ENCODE measurements around the gene LTBP2. TPM values are rescaled to one million over a fixed set of nuclear protein-coding genes. Genes with fewer than 3 reads are reported as not detected.

LTBP2 gene
- total RNA-seq, 1 donor from 2014 or later: 26.5 TPM

GRCh38 chr14:74532246-74532645 is 79.8 kb downstream of the LTBP2 start:
- Histone ChIP-seq H3K27ac (replicated peaks) (no peak overlapping the region), H3K36me3 (no peaks in the 10 kb centered on the region), H3K27me3 (ENCODE audit: low read depth) (no peaks in the 10 kb centered on the region), H3K4me1 (no peaks in the 10 kb centered on the region), H3K9me3 (replicated peaks) (no peaks in the 10 kb centered on the region), H3K4me3 (no peak overlapping the region)
- no peak for TF ChIP-seq CTCF (IDR thresholded peaks at IDR 0.05; ENCODE audit: borderline replicate concordance)
- DNase-seq: no peak
- intact Hi-C loops (cut with micrococcal nuclease): no loop called here

- DNase-seq: peak; percentile 33
- intact Hi-C loops (cut with micrococcal nuclease): no loop called here
- H3K27ac ChIP-seq (replicated peaks): no peak overlapping the region
- no peak overlapping the region for H3K4me3 ChIP-seq
- H3K36me3 ChIP-seq: no peaks in the 10 kb centered on the region
- TF ChIP-seq CTCF (IDR thresholded peaks at IDR 0.05; ENCODE audit: borderline replicate concordance): peak; percentile 52
- H3K9me3 ChIP-seq (replicated peaks): no peaks in the 10 kb centered on the region
- no peaks in the 10 kb centered on the region for H3K27me3 ChIP-seq (ENCODE audit: low read depth)
- no peaks in the 10 kb centered on the region for H3K4me1 ChIP-seq
Measured at GRCh38 chr14:74531467-74531866, 80.6 kb downstream of the LTBP2 start.

- H3K36me3 ChIP-seq: no peaks in the 10 kb centered on the region
- intact Hi-C loops (cut with micrococcal nuclease): no loop called here
- TF ChIP-seq CTCF (IDR thresholded peaks at IDR 0.05; ENCODE audit: borderline replicate concordance): no peak
- H3K27me3 ChIP-seq (ENCODE audit: low read depth): no peaks in the 10 kb centered on the region
- H3K4me1 ChIP-seq: no peaks in the 10 kb centered on the region
- H3K9me3 ChIP-seq (replicated peaks): no peaks in the 10 kb centered on the region
- H3K27ac ChIP-seq (replicated peaks): no peak overlapping the region
- DNase-seq: no peak
- H3K4me3 ChIP-seq: no peak overlapping the region
Measured at GRCh38 chr14:74531006-74531405, 81.0 kb downstream of the LTBP2 start.

GRCh38 chr14:74528886-74529285 is 83.2 kb downstream of the LTBP2 start:
- no peaks in the 10 kb centered on the region for H3K27me3 ChIP-seq (ENCODE audit: low read depth)
- H3K4me3 ChIP-seq: no peak overlapping the region
- no peak for DNase-seq
- H3K27ac ChIP-seq (replicated peaks): no peak overlapping the region
- H3K4me1 ChIP-seq: no peaks in the 10 kb centered on the region
- TF ChIP-seq CTCF (IDR thresholded peaks at IDR 0.05; ENCODE audit: borderline replicate concordance): no peak
- no peaks in the 10 kb centered on the region for H3K9me3 ChIP-seq (replicated peaks)
- intact Hi-C loops (cut with micrococcal nuclease): no loop called here
- H3K36me3 ChIP-seq: no peaks in the 10 kb centered on the region

- DNase-seq: no peak
- no peak overlapping the region for H3K4me3 ChIP-seq
- no peaks in the 10 kb centered on the region for H3K4me1 ChIP-seq
- no peaks in the 10 kb centered on the region for H3K36me3 ChIP-seq
- no peaks in the 10 kb centered on the region for H3K9me3 ChIP-seq (replicated peaks)
- intact Hi-C loops (cut with micrococcal nuclease): no loop called here
- no peak for TF ChIP-seq CTCF (IDR thresholded peaks at IDR 0.05; ENCODE audit: borderline replicate concordance)
- peaks cover 4% of the 10 kb centered on the region for H3K27me3 ChIP-seq (ENCODE audit: low read depth)
- no peak overlapping the region for H3K27ac ChIP-seq (replicated peaks)
Measured at GRCh38 chr14:74528406-74528805, 83.6 kb downstream of the LTBP2 start.

Data from left ventricle myocardium inferior (tissue), 1 donor.